Measurements from ENCODE around the gene DSCAML1.

DSCAML1 gene

DNA sequence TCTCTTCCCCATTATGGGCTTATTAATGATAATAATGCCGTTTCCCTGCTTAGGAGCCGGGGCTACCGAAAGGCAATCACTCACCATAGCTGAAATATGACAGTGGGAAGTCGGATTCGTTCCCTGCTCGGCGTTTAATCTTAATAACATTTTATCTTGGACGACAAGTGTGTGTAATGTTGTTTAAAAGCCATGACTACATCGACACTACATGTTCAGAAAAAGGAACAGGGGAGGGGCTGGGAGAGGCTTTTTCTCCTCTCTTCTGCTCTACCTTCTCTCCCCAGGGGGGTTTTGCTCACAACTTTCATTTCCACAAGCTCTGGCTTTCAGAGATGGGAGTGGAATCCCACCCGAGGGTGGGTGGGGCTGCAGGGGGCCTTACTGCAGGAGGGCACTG is 105.5 kb downstream of the DSCAML1 start:
- DNase-seq = no peak

DNA sequence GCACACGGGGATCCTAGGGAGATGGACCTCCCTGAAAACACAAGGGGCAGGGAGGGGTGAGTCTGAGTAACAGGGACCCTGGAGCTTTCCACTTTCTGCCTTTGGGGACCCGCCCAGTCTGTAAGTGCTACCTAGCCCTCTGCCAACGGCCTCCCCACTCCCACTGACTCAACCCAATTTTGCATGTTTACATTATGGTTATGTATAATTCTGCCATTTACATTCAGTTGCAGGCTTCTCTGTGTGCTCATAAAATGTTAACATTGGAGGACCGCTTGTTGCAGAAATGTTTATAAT is 105.8 kb downstream of the DSCAML1 start:
- DNase-seq = no peak

- no peak for DNase-seq
Measured at GRCh38 chr11:117690484-117691217, 106.4 kb downstream of the DSCAML1 start.

- DNase-seq = no peak
Measured at GRCh38 chr11:117688255-117688797, 108.7 kb downstream of the DSCAML1 start.

GRCh38 chr11:117687776-117688175 is 109.2 kb downstream of the DSCAML1 start:
- no peak for DNase-seq

GRCh38 chr11:117686711-117687110 is 110.3 kb downstream of the DSCAML1 start:
- DNase-seq = no peak

DNA sequence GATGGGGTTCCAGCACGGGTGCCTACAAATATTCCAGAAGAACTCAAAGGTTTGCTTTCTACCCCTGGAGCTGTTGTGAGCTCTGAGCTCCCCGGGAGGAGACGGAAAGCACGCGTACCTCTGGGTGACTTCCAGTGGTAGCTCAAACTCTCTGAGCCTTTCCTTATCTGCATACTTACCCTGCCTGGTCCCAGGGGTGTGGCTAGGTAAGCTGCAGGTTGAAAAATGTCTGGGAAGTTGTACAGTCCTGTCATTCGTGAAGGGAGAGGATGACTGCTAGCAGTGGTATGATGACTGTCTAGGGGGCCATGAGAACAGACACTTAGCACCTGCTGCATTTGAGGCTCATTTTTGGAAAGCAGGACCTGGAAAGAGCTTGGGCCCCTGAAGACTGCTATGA is 111.5 kb downstream of the DSCAML1 start:
- DNase-seq = no peak

DNA sequence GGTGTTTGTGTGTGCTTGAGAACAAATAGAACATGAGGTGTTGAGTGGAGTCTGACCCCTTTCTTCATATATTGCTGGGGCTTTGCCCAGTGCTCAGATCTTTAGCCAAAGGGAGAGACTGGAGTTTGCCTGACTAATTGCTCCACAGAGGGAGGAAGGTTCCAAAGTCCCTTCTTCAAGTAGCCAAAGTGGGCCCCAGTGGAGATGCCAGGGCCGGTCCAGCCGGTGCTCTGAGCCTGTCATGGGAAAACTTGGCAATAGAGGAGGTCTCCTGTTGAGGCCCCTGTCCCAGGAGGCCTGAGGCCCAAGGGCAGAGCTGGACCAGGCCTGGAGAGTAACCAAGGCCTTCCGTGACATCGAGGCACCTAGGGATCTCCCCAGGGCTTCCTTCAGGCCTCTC is 112.3 kb downstream of the DSCAML1 start:
- no peak for DNase-seq

- DNase-seq = no peak
Measured at GRCh38 chr11:117684111-117684510, 112.9 kb downstream of the DSCAML1 start.

DNA sequence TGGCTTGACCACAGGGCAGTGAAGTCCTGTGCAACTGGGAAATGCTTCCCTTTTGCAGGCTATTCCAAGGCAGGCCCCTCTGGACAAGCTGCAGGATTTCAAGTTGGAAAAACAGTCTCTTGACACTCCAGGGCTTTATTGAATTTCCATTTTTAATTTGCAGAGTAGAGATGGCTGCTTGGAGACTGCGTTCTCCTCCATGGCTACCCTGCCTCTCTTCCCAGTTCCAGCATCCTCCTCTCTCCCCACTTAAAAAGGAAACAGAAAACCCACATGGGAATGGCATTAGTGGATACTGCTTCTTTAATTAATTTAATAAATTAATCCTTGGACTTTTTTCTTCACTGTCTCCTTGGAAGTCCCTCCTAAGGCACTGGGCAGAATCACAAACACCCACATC is 115.6 kb downstream of the DSCAML1 start:
- no peak for DNase-seq

DNA sequence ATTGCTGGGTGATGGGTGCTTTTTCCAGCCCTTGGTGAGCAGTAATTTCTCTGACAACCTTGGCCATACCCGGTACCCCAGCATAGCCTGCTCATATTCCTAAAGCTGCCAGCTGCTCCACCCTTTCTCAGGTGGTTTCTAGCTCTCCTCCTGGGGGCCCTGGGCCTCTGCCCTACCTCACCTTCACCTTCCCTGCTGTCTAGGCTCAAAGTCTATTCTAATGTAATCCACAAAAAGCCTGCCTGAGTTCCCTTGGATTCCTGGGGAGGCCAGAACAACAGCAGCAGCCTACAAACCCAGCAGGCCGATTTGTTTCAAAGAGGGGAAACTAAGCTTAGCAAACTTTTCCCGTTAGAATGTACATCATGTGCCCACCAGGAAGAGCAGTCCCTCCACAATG is 117.6 kb downstream of the DSCAML1 start:
- DNase-seq = no peak

- DNase-seq = no peak
Measured at GRCh38 chr11:117678658-117679406, 118.2 kb downstream of the DSCAML1 start.

GRCh38 chr11:117677729-117678310 is 119.2 kb downstream of the DSCAML1 start:
- DNase-seq = no peak

DNA sequence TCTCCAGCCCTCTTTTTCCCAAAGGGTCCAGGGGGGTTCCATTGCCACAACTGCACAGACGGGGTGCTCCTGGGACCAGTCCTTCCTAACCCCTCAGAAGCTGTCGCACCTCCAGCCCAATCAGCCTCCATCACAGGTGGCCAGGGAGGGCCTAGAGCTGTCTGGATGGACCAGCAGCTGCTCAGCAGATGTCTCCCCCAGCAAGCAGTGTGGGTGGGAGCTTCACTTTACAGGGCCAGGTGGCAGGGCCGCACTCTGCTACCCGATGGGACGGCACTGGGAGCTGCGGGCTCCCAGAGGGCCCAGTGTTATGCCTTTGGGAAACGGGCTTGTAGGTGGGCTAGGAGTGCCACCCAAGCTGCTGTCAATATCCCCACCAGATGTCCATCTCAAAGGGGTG is 120.5 kb downstream of the DSCAML1 start:
- DNase-seq = no peak

DNA sequence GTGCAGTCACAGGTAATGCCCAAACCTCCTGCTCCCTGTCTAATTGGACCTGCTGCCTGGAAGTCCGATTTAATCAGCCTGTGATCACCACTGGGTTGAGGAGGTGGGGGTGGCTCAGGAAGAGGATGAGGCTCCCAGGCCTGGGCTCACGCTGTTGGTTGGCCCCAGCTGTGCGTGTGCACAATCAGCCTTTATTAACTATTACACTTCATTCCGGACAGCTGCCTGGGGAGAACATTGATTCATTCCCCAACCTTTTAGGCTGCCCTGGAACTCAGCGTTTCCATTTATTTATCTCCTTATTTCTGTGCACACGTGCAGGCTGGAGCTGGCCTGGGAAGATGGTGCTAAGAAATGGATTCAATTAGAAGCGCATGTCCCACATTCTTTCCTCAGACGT is 123.4 kb downstream of the DSCAML1 start:
- no peak for DNase-seq

GRCh38 chr11:117671370-117671769 is 125.6 kb downstream of the DSCAML1 start:
- DNase-seq = no peak

DNA sequence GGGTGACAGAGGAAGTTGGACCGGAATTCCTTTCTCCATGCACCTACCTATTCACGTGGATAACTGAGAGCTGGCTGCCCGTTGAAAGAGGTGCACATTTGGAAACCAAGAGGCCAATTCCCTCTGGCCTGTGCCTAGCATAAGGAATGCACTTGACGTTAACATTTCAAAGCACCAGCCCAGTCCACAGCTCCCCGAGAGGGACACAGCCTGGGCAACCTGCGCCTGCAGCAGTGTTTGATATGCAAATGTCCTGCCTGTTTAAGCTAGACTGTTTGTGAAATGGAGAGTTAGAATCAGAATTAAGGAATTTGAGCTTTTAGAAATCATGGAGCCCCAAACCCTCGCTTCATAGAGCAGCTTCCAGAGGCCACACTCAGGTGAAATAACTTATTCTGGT is 126.1 kb downstream of the DSCAML1 start:
- no peak for DNase-seq

DNA sequence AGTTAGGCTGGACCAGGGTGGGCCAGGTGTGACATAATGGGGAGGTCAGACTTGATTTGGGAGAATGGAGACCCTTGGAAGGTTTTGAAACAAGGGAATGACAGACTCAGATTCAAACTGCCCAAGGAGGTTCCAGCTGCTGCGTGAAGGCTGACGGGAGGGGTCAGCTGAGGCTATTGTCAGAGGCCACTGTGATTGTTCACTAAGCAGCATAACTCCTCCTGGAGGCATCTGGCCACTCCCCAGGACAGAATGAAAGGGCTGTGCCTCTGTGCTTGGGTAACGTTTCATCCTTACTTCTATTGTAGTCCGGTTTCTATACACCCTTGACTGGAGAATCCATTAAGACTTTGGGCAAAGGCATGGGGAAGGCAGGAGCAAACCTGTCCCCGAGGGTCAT is 126.6 kb downstream of the DSCAML1 start:
- DNase-seq = no peak

GRCh38 chr11:117669616-117670015 is 127.4 kb downstream of the DSCAML1 start:
- DNase-seq = no peak

DNA sequence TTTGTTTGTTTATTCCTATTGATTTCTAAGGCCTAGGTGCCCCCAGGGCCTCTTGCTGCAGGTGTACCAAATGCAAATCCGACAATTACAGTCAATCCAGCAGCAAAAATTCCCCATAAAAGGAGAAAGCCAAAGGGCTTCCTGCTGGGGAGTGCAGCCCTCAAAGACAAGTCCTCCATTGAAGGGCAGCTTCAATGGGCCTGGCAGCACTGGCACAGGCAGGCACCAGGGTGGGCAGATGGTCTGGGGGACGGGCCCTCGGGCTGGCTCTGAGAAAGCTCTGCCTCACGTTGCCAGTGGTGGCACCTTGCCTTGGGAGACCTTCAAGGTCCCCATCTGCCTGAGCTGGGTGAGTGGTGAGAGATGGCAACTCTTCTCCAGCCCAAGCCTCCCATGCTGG is 128.0 kb downstream of the DSCAML1 start:
- no peak for DNase-seq

GRCh38 chr11:117668321-117668751 is 128.7 kb downstream of the DSCAML1 start:
- no peak for DNase-seq

- DNase-seq = no peak
Measured at GRCh38 chr11:117664897-117665296, 132.1 kb downstream of the DSCAML1 start.

- DNase-seq = no peak
Measured at GRCh38 chr11:117663821-117664220, 133.2 kb downstream of the DSCAML1 start.

DNA sequence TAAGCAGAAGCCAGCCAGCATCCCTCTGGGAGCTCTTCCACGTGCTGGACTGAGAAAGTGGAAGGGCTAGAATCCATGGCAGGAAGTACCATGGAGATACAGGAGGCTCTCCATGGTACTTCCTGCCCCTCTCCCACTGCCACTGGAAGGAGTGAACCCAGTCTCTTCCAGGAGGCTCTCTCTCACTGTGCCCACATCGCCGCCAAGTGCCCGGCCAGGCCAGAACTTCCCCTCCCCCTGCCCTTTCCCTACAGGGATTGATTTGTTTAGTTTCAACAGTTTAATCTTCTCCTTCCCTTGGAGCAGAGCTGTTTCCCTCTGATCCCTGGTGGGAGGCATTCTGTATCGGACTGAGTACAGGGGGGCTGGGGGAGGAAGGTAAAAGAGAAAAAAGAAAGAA is 133.6 kb downstream of the DSCAML1 start:
- DNase-seq = no peak

Data from activated CD4-positive, alpha-beta T cell treated with anti-CD3 and anti-CD28 coated beads for 48 hours (primary cell).